Thyroid gland (tissue), 4 donors: ENCODE results near the gene PLN.

ENCODE experiments used
- CTCF ChIP-seq, 6 experiments: fragments of 200-600 bp in 3 of 6; fragments of 450-650 bp in 3 of 6; sonication (generic) in 3 of 6; IDR thresholded peaks; one replicate each; pipeline ENCODE4 v1.5.1; 2016 to 2019; ENCODE audit warnings: antibody characterized with exemption in 6 of 6, mild to moderate bottlenecking in 2 of 6, inconsistent platforms in 1 of 6, moderate library complexity in 1 of 6
- POLR2A ChIP-seq, 2 donors: fragments of 450-650 bp; IDR thresholded peaks; one replicate each; pipeline ENCODE4 v1.6.1; 2017; ENCODE audit warnings: antibody characterized with exemption in 2 of 2, mild to moderate bottlenecking in 2 of 2, moderate library complexity in 1 of 2

- TF ChIP-seq CTCF (IDR thresholded peaks at IDR 0.05): no peak
- TF ChIP-seq POLR2A (IDR thresholded peaks at IDR 0.05): no peak
Observed at GRCh38 chr6:118505656-118506055, 42.4 kb upstream of the PLN start.
